Endothelial cell (in vitro differentiated cells): Measurements from ENCODE around the gene ZNF81. TPM values are rescaled to one million over a fixed set of nuclear protein-coding genes. Genes with fewer than 3 reads are reported as not detected.

ENCODE experiments used
- DNase-seq: peaks from one replicate; pipeline ENCODE4 v3.0.0; 2021; ENCODE audit warnings: low spot score
- H3K27ac Mint-ChIP-seq: one replicate; pipeline ENCODE4 v1.8.0; 2021; ENCODE audit warnings: mixed read lengths, inconsistent platforms; ENCODE audit not compliant: unreplicated experiment
- H3K27me3 Mint-ChIP-seq: one replicate; pipeline ENCODE4 v1.8.0; 2021; ENCODE audit warnings: mild to moderate bottlenecking, moderate library complexity, mixed read lengths, inconsistent platforms; ENCODE audit not compliant: unreplicated experiment
- H3K36me3 Mint-ChIP-seq: one replicate; pipeline ENCODE4 v1.8.0; 2021; ENCODE audit warnings: mild to moderate bottlenecking, low read depth, mixed read lengths, inconsistent platforms; ENCODE audit not compliant: unreplicated experiment
- H3K4me1 Mint-ChIP-seq: one replicate; pipeline ENCODE4 v1.8.0; 2021; ENCODE audit warnings: mild to moderate bottlenecking, mixed read lengths, inconsistent platforms; ENCODE audit not compliant: unreplicated experiment
- H3K4me3 Mint-ChIP-seq: one replicate; pipeline ENCODE4 v1.8.0; 2021; ENCODE audit warnings: mild to moderate bottlenecking, mixed read lengths, inconsistent platforms; ENCODE audit not compliant: unreplicated experiment
- H3K9me3 Mint-ChIP-seq: one replicate; pipeline ENCODE4 v1.8.0; 2021; ENCODE audit warnings: mixed read lengths, inconsistent platforms; ENCODE audit not compliant: unreplicated experiment
- CTCF ChIP-seq: fragments of 200-600 bp; sonication (generic); IDR thresholded peaks from one replicate; pipeline ENCODE4 v1.5.0; 2021; ENCODE audit warnings: antibody characterized with exemption; ENCODE audit not compliant: unreplicated experiment
- total RNA-seq: library from RNA; stranded (reverse); fragmentation: NEBNext Ultra II Directional; extraction: Animal tissue kit (Norgen Biotek cat#: 25700); gene quantifications from one replicate; pipeline ENCODE4 v1.2.1, GENCODE V29; 2021; ENCODE audit not compliant: unreplicated experiment

Gene ZNF81
- total RNA-seq, 1 donor from 2014 or later, result 8.8 TPM

GRCh38 chrX:47877327-47877726 is 40.6 kb downstream of the ZNF81 start:
- no peak overlapping the region for H3K27ac Mint-ChIP-seq
- DNase-seq, result no peak
- H3K9me3 Mint-ChIP-seq, result no peaks in the 10 kb centered on the region
- H3K4me1 Mint-ChIP-seq, result no peaks in the 10 kb centered on the region
- peaks cover 2% of the 10 kb centered on the region for H3K27me3 Mint-ChIP-seq
- H3K36me3 Mint-ChIP-seq, result peaks cover 45% of the 10 kb centered on the region
- H3K4me3 Mint-ChIP-seq, result no peak overlapping the region
- no peak for TF ChIP-seq CTCF

- H3K36me3 Mint-ChIP-seq, result peaks cover 41% of the 10 kb centered on the region
- no peak for DNase-seq
- H3K27ac Mint-ChIP-seq, result no peak overlapping the region
- no peaks in the 10 kb centered on the region for H3K4me1 Mint-ChIP-seq
- H3K4me3 Mint-ChIP-seq, result no peak overlapping the region
- TF ChIP-seq CTCF, result no peak
- H3K9me3 Mint-ChIP-seq, result no peaks in the 10 kb centered on the region
- peaks cover 2% of the 10 kb centered on the region for H3K27me3 Mint-ChIP-seq
These were observed 41.5 kb downstream of the ZNF81 start for GRCh38 chrX:47878198-47878597.

- DNase-seq, result no peak
- peaks cover 2% of the 10 kb centered on the region for H3K27me3 Mint-ChIP-seq
- H3K36me3 Mint-ChIP-seq, result peaks cover 32% of the 10 kb centered on the region
- no peak overlapping the region for H3K4me3 Mint-ChIP-seq
- H3K4me1 Mint-ChIP-seq, result no peaks in the 10 kb centered on the region
- H3K9me3 Mint-ChIP-seq, result no peaks in the 10 kb centered on the region
- H3K27ac Mint-ChIP-seq, result no peak overlapping the region
- TF ChIP-seq CTCF, result no peak
These were observed 42.8 kb downstream of the ZNF81 start for GRCh38 chrX:47879463-47879862.

GRCh38 chrX:47880927-47881326 is 44.2 kb downstream of the ZNF81 start:
- DNase-seq, result no peak
- no peaks in the 10 kb centered on the region for H3K4me1 Mint-ChIP-seq
- peaks cover 2% of the 10 kb centered on the region for H3K27me3 Mint-ChIP-seq
- TF ChIP-seq CTCF, result no peak
- peak overlapping the region; percentile 57 for H3K4me3 Mint-ChIP-seq
- H3K27ac Mint-ChIP-seq, result no peak overlapping the region
- H3K36me3 Mint-ChIP-seq, result peaks cover 32% of the 10 kb centered on the region
- no peaks in the 10 kb centered on the region for H3K9me3 Mint-ChIP-seq

GRCh38 chrX:47885501-47885900 is 48.8 kb downstream of the ZNF81 start:
- Mint-ChIP-seq H3K27ac (no peak overlapping the region), H3K4me1 (no peaks in the 10 kb centered on the region), H3K27me3 (peaks cover 2% of the 10 kb centered on the region), H3K4me3 (no peak overlapping the region), H3K9me3 (no peaks in the 10 kb centered on the region), H3K36me3 (peaks cover 33% of the 10 kb centered on the region)
- DNase-seq, result no peak
- no peak for TF ChIP-seq CTCF
